Adrenal gland (tissue), 5 donors: ENCODE measurements around the gene MKLN1.

Source experiments
- POLR2A ChIP-seq, 2 donors: fragments of 450-650 bp; IDR thresholded peaks; one replicate each; pipeline ENCODE4 v1.6.1; 2017; ENCODE audit warnings: antibody characterized with exemption in 2 of 2, mild to moderate bottlenecking in 2 of 2, moderate library complexity in 1 of 2
- TF ChIP-seq, protein P1 (sequence below), 6 experiments: fragments of 450-650 bp in 4 of 6; fragments of 200-600 bp in 2 of 6; sonication (generic) in 1 of 6; IDR thresholded peaks; 1 replicate in 5 of 6; 2 replicates in 1 of 6; pipeline versions ENCODE4 v1.5.1 to v1.8.0; 2016 to 2021; ENCODE audit warnings: antibody characterized with exemption in 6 of 6, mild to moderate bottlenecking in 2 of 6, moderate library complexity in 1 of 6
- donor health status: DM: no; HTN: no; CAD: no.

DNA sequence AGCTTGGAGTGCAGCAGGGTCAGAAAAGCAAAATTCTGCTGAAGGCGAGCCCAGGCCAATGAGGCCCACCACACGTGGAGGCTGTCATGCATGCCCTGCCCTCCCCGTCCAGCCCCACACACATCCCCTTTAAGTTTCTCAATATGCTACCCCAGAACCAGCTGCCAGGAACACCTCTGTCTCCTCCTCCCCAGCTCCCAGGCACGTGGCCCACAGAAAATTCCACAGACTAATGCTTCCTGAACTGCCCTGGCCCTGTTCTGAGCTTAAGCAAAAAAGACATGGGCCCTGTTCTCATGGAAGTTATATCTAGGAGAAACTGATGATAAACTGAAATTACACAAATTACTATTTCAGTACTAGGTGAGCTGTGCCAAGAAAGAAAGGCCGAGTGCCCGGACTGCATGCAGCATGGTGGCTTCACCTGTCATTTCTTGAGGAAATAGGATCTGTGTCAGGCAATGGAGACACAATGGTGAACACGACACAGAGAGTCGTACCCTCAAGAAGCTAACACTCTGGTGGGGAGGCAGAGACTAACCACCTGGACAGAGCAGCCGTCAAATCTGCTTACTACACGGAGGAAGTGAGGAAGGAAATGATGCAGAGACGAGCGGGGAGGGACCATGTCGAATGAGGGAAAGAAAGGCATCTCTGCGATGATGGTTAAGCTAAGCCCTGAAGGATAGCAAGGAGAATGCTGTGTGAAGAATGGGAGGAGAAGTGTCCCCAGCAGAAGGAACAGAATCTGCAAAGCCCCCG, 184.3 kb downstream of the MKLN1 start:
- TF ChIP-seq, protein P1, sequence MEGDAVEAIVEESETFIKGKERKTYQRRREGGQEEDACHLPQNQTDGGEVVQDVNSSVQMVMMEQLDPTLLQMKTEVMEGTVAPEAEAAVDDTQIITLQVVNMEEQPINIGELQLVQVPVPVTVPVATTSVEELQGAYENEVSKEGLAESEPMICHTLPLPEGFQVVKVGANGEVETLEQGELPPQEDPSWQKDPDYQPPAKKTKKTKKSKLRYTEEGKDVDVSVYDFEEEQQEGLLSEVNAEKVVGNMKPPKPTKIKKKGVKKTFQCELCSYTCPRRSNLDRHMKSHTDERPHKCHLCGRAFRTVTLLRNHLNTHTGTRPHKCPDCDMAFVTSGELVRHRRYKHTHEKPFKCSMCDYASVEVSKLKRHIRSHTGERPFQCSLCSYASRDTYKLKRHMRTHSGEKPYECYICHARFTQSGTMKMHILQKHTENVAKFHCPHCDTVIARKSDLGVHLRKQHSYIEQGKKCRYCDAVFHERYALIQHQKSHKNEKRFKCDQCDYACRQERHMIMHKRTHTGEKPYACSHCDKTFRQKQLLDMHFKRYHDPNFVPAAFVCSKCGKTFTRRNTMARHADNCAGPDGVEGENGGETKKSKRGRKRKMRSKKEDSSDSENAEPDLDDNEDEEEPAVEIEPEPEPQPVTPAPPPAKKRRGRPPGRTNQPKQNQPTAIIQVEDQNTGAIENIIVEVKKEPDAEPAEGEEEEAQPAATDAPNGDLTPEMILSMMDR (IDR thresholded peaks at IDR 0.05) = no peak
- TF ChIP-seq POLR2A (IDR thresholded peaks at IDR 0.05) = no peak
